Adipocyte (in vitro differentiated cells): ENCODE measurements around the gene FBXL12.
"Not testable (repeated sequence)": the region's sequence is repeated elsewhere in the genome, so short reads cannot be mapped to it uniquely, and the experiment has no call there.

Experiments used
- DNase-seq: peaks from one replicate; pipeline ENCODE4 v3.0.0-alpha.2; 2015; ENCODE audit warnings: low read depth
- H3K27me3 ChIP-seq: replicated peaks from 2 replicates; pipeline ENCODE4 v1.7.0; 2013; ENCODE audit warnings: mild to moderate bottlenecking, low read length, moderate library complexity; ENCODE audit not compliant: control insufficient read depth, insufficient read depth
- H3K36me3 ChIP-seq: 2 replicates; pipeline ENCODE4 v1.7.0; 2013; ENCODE audit warnings: low read length, mild to moderate bottlenecking, moderate library complexity; ENCODE audit not compliant: control insufficient read depth, insufficient read depth, severe bottlenecking
- H3K4me1 ChIP-seq: 2 replicates; pipeline ENCODE4 v1.7.0; 2013; ENCODE audit warnings: mild to moderate bottlenecking, low read length, moderate library complexity; ENCODE audit not compliant: control insufficient read depth, insufficient read depth
- H3K4me3 ChIP-seq: 2 replicates; pipeline ENCODE4 v1.7.0; 2013; ENCODE audit warnings: mild to moderate bottlenecking, low read length, moderate library complexity
- H3K9ac ChIP-seq: 2 replicates; pipeline ENCODE4 v1.7.0; 2013; ENCODE audit warnings: mild to moderate bottlenecking, low read length, moderate library complexity
- H3K9me3 ChIP-seq: 2 replicates; pipeline ENCODE4 v1.7.0; 2013; ENCODE audit warnings: mild to moderate bottlenecking, low read length, moderate library complexity; ENCODE audit not compliant: control insufficient read depth

The FBXL12 gene

GRCh38 chr19:9835507-9835949 is 16.6 kb upstream of the FBXL12 start:
- Histone ChIP-seq H3K4me3 (peak overlapping the region; percentile 95), H3K27me3 (no peaks in the 10 kb centered on the region), H3K9ac (peak overlapping the region; percentile 90), H3K9me3 (no peaks in the 10 kb centered on the region), H3K4me1 (peaks cover 14% of the 10 kb centered on the region), H3K36me3 (peaks cover 21% of the 10 kb centered on the region)
- DNase-seq: no peak

DNA sequence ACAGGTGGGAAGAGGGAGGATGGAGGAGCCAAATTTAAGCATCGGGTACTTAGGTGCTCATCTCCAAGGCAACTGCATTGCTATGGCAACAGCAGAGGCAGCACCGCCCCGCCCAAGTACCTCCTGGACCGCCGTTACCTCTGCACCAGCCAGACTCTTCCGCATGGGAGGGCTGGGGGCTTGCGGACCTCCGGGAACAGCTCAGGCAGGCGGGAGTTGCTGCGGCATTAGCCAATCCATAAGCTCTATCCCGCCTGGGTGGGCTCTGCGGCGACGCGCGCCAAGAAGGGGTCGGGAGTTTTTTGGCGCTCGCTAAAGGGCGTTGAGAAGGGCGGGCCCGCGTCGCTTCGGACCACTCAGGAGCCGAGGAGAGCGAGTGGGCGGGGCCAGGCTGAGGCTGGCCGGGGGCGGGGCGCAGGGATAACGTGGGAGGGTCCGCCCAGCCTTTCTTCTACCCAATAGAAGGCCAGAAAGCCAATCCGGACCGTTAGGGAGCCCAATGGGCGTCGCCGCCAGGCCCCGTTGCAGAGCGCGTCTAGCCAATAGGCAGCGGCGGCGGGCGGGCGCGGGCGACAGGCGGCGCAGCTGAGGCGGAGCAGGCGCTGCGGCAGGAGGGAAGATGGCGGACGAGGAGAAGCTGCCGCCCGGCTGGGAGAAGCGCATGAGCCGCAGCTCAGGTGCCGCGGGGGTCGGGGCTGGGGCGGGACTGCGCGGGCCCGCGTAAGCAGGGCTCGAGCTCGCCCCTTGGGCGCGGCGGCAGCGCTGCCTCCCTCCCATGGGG is 16.0 kb upstream of the FBXL12 start, which contains the start of gene PIN1:
Gene PIN1, plus strand, starts transcription at position 593 of the 781 bp plus-strand sequence. Its CDS starts 27 bp downstream, at position 620.
- Histone ChIP-seq H3K4me3 (peak within 1 kb of the TSS; percentile 95), H3K36me3 (peaks cover 20% of the 10 kb centered on the region), H3K27me3 (no peaks in the 10 kb centered on the region), H3K4me1 (peaks cover 14% of the 10 kb centered on the region), H3K9ac (peak within 1 kb of the TSS; percentile 90), H3K9me3 (no peaks in the 10 kb centered on the region)
- peak; percentile 100 for DNase-seq

- Histone ChIP-seq H3K4me1 (peaks cover 12% of the 10 kb centered on the region), H3K27me3 (no peaks in the 10 kb centered on the region), H3K9me3 (no peaks in the 10 kb centered on the region), H3K4me3 (peak overlapping the region; percentile 95), H3K36me3 (peaks cover 18% of the 10 kb centered on the region), H3K9ac (no peak overlapping the region)
- DNase-seq: no peak
Observed at GRCh38 chr19:9834307-9834725, 15.4 kb upstream of the FBXL12 start.

- no peaks in the 10 kb centered on the region for H3K27me3 ChIP-seq
- DNase-seq: no peak
Observed at GRCh38 chr19:9828551-9829063, 9.7 kb upstream of the FBXL12 start.

DNA sequence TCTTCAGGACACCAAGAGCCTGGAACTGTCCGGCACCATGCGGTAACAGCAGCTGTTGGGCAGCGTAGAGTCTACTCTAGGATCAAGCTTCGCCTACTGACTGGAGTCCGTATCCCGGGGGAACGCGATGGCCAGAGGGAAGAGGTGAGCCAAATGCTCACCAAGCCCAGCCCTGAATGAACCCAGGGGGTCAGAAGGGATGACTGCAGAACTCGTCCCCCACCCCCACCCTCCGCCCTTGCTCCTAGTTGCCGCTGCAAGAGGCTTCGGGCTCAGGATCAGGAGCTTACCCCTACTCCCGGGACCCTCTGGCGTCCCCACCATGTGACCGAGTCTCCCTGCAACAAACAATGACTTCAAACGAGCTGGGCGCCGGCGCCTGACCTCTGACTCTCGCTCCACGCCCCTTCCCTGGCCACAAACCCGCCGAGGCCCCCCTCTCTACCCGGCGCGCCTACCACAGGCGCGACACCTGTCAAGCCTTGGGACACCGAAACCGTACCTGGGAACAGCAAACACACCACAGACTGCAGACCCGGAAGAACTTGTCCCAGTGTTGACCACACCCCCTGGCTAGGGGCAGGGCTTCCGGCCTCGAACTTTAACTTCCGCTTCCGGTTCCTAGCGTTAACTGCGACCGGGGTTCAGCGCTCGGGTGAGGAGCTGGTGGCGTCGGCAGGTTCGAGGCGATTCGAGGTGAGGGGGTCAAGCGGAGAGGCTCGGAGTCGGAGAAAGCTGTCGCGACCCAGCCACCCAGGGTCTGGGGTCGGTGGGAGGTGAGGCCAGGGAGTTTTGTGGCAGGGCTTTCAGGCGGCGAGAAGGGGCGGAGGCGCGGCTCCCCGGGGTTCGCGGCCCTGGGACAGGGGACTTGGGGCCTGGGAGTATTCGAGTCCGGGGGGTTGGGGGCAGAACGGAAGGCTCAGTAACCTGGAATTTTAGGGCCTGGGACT is 8.7 kb upstream of the FBXL12 start, which contains the start of gene UBL5:
Gene UBL5, plus strand, starts transcription at position 630 of the 950 bp plus-strand sequence. CDS start 420 bp downstream, outside the sequence.
- H3K9me3 ChIP-seq: no peaks in the 10 kb centered on the region
- peak; percentile 96 for DNase-seq
- peak within 1 kb of the TSS; percentile 99 for H3K4me3 ChIP-seq
- peaks cover 15% of the 10 kb centered on the region for H3K4me1 ChIP-seq
- H3K36me3 ChIP-seq: peaks cover 9% of the 10 kb centered on the region
- H3K9ac ChIP-seq: peak within 1 kb of the TSS; percentile 98
- H3K27me3 ChIP-seq: no peaks in the 10 kb centered on the region

More at GRCh38 chr19:9828551-9829063, 9.7 kb upstream of the FBXL12 start:
- peaks cover 9% of the 10 kb centered on the region for H3K36me3 ChIP-seq
- peak overlapping the region; percentile 99 for H3K4me3 ChIP-seq
- no peaks in the 10 kb centered on the region for H3K9me3 ChIP-seq
- peaks cover 15% of the 10 kb centered on the region for H3K4me1 ChIP-seq
- peak overlapping the region; percentile 98 for H3K9ac ChIP-seq

DNA sequence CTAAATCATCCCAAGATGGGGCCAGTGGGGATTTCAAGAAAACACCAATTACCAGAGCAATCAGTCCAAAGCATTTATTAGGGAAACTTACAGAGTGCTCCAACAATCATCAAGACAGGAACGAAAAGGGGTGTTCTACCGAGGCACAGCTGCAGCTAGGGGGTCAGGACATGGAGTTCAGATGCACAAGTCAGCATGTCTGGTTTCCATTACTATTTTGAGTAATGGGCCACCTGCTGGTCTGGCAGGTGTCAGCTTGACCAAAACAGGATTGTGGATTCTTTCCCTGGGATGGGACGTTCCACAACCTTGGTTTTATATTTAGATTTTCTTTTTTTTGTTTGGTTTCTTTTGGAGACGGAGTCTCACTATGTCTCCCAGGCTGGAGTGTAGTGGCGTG is 4.9 kb upstream of the FBXL12 start:
- H3K9ac ChIP-seq: no peak overlapping the region
- no peaks in the 10 kb centered on the region for H3K36me3 ChIP-seq
- H3K4me1 ChIP-seq: peaks cover 16% of the 10 kb centered on the region
- H3K4me3 ChIP-seq: no peak overlapping the region
- H3K27me3 ChIP-seq: no peaks in the 10 kb centered on the region
- no peak for DNase-seq
- H3K9me3 ChIP-seq: no peaks in the 10 kb centered on the region

DNA sequence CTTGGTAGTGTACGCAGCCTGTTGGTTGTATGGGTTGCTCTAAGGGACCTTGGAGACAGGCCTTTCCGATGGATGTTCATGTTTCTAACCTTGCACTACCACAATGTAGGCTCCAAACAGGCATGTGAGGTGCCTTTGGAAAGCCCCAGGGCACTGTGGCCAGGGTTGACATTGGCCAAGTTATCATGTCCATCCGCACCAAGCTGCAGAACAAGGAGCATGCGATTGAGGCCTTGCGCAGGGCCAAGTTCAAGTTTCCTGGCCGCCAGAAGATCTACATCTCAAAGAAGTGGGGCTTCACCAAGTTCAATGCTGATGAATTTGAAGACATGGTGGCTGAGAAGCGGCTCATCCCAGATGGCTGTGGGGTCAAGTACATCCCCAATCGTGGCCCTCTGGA is 1.2 kb upstream of the FBXL12 start:
- Histone ChIP-seq H3K4me1 (peaks cover 17% of the 10 kb centered on the region), H3K4me3 (peak overlapping the region; percentile 67)
- DNase-seq, H3K36me3 ChIP-seq, H3K9ac ChIP-seq, H3K27me3 ChIP-seq, H3K9me3 ChIP-seq: not testable (repeated sequence)

- peak overlapping the region; percentile 67 for H3K4me3 ChIP-seq
- no peaks in the 10 kb centered on the region for H3K9me3 ChIP-seq
- H3K4me1 ChIP-seq: peaks cover 17% of the 10 kb centered on the region
- H3K27me3 ChIP-seq: no peaks in the 10 kb centered on the region
- DNase-seq: no peak
- H3K36me3 ChIP-seq: no peaks in the 10 kb centered on the region
- no peak overlapping the region for H3K9ac ChIP-seq
Observed at GRCh38 chr19:9819596-9819909, 674 bp upstream of the FBXL12 start.

DNA sequence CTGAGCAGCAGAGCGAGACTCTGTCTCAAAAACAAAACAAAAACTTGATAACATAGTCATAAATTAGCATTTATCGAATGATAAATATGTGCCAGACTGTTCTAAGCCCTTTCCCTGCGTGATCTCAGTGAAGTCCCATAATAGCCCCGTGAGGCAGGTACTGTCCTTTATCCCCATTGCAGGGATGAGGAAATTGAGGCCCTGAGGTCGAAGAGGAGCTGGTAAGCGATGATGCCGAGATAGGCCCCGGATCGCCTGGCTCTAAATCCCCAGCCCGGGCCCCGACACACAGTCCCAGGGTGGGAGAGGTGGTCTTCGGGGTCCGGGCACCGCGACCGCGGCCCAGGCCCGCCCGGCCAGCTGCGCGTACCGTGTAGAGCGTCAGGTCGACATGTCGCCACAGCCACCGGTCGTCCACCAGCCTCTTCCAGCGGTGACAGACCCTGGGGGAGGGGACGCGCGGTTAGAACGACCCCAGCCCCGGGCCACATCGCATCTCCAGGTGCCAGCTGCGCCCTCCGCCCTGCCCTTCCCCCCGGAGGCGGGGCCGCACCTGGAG is 625 bp downstream of the FBXL12 start:
- H3K27me3 ChIP-seq: no peaks in the 10 kb centered on the region
- peaks cover 17% of the 10 kb centered on the region for H3K4me1 ChIP-seq
- H3K9ac ChIP-seq: peak overlapping the region; percentile 97
- DNase-seq: no peak
- H3K36me3 ChIP-seq: peaks cover 4% of the 10 kb centered on the region
- H3K9me3 ChIP-seq: no peaks in the 10 kb centered on the region
- H3K4me3 ChIP-seq: peak overlapping the region; percentile 97

DNA sequence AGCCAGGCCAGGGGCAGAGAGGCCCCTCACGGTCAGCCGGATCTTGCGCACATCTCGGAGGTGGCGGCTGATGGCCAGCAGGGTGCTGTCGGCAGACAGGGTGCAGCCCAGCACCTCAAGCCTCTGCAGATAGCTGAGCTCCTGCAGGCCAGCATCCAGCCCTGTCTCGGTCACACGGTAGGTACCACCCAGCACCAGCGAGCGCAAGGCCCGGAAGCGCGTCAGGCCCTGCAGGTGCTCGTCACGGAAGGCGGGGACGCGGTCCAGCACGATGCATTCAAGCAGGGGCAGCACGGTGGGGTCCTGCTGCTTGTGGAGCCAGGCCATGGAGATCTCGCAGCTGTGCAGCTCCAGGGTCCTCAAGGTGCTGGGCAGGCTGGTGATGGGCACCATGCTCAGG is 7.7 kb downstream of the FBXL12 start:
- Histone ChIP-seq H3K4me1 (no peaks in the 10 kb centered on the region), H3K4me3 (no peak overlapping the region), H3K9ac (no peak overlapping the region), H3K36me3 (peaks cover 63% of the 10 kb centered on the region), H3K27me3 (no peaks in the 10 kb centered on the region), H3K9me3 (no peaks in the 10 kb centered on the region)
- no peak for DNase-seq
